Natural killer cell (primary cell): ENCODE results near the gene FZR1. TPM values are rescaled to one million over a fixed set of nuclear protein-coding genes. Genes with fewer than 3 reads are reported as not detected.

Experiments
- ATAC-seq, 3 donors: fragments of 150-1000 bp in 2 of 3; fragments of 200-7000 bp in 1 of 3; cut with Tn5 transposase; 1 replicate in 1 of 3; 2 replicates in 2 of 3; pipeline ENCODE4 v1.10.0; 2021; ENCODE audit warnings: mild to moderate bottlenecking in 2 of 3, moderate library complexity in 2 of 3
- DNase-seq, 2 donors: peaks; one replicate each; pipeline versions ENCODE4 v3.0.0 to v3.0.0-alpha.2; 2013 to 2021; ENCODE audit warnings: mixed read lengths in 1 of 2
- H3K27ac ChIP-seq: one replicate; pipeline ENCODE4 v1.5.1; 2013; ENCODE audit warnings: mild to moderate bottlenecking, low read length
- H3K27me3 ChIP-seq: one replicate; pipeline ENCODE4 v1.6.1; 2013; ENCODE audit warnings: low read length; ENCODE audit not compliant: control insufficient read depth, insufficient read depth
- H3K36me3 ChIP-seq: one replicate; pipeline ENCODE4 v1.6.1; 2013; ENCODE audit warnings: low read length; ENCODE audit not compliant: control insufficient read depth, insufficient read depth
- H3K4me1 ChIP-seq: one replicate; pipeline ENCODE4 v1.6.1; 2013; ENCODE audit warnings: low read length; ENCODE audit not compliant: control insufficient read depth, insufficient read depth
- H3K4me3 ChIP-seq: one replicate; pipeline ENCODE4 v1.5.1; 2013; ENCODE audit warnings: low read length
- H3K9me3 ChIP-seq: one replicate; pipeline ENCODE4 v1.6.1; 2013; ENCODE audit warnings: low read length; ENCODE audit not compliant: control insufficient read depth, insufficient read depth
- H3K27ac Mint-ChIP-seq, 2 donors: one replicate each; pipeline ENCODE4 v1.8.0; 2022; ENCODE audit warnings: mild to moderate bottlenecking in 2 of 2, mixed read lengths in 2 of 2, moderate library complexity in 1 of 2
- H3K27me3 Mint-ChIP-seq, 2 donors: one replicate each; pipeline ENCODE4 v1.8.0; 2022; ENCODE audit warnings: low read depth in 2 of 2, mixed read lengths in 2 of 2
- H3K36me3 Mint-ChIP-seq: one replicate; pipeline ENCODE4 v1.8.0; 2022; ENCODE audit warnings: mixed read lengths
- H3K4me1 Mint-ChIP-seq, 2 donors: one replicate each; pipeline ENCODE4 v1.8.0; 2022; ENCODE audit warnings: mixed read lengths in 2 of 2
- H3K4me3 Mint-ChIP-seq: one replicate; pipeline ENCODE4 v1.8.0; 2022; ENCODE audit warnings: mild to moderate bottlenecking, moderate library complexity, mixed read lengths
- H3K9me3 Mint-ChIP-seq, 2 donors: one replicate each; pipeline ENCODE4 v1.8.0; 2022; ENCODE audit warnings: mixed read lengths in 2 of 2
- CTCF ChIP-seq: fragments of 200-600 bp; IDR thresholded peaks from one replicate; pipeline ENCODE4 v1.8.0; 2022; ENCODE audit warnings: antibody characterized with exemption
- WGBS: methylation state at CpG from one replicate; pipeline ENCODE4 v1.1.7; 2013; ENCODE audit warnings: missing lambda C conversion rate; ENCODE audit not compliant: insufficient coverage; 5-methylcytosine and 5-hydroxymethylcytosine counted together
- intact Hi-C: fragments of 100-400 bp; cut with micrococcal nuclease; formaldehyde crosslinking; loops from one replicate; pipeline ENCODE4 v1.14.2; 2022
- total RNA-seq, 4 donors: library from RNA; stranded (reverse); fragments of 120-200 nt in 1 of 4; gene quantifications; one replicate each; pipeline versions ENCODE4 v1.2.3 to v1.2.4, GENCODE V29; 2013 to 2022

FZR1 gene
- total RNA-seq, 3 donors from 2014 or later (not counting 1 experiment from before 2014, with no cell fraction given), result 89.1 to 98.3 (median 91.4) TPM

DNA sequence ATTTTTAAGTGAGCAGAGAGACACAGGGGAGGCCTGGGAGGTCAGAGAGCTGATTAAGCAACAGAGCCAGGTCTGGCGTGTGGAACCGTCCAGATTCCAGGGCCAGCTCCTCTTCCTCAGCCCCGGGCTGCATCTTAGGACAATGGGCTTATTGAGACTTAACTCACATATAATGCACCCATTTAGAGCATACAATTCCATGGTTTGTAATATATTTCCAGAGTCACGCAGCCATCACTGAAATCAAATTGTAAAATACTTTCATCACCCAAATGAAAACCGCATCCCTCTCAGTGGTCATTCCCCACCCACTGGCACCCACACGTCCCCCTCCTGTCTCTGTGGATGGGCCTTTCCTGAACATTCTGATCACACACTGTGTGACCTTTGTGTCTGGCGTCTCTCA is 64.5 kb downstream of the FZR1 start:
- H3K9me3 ChIP-seq, result no peaks in the 10 kb centered on the region
- H3K27me3 ChIP-seq, result no peaks in the 10 kb centered on the region
- Mint-ChIP-seq H3K36me3 (no peaks in the 10 kb centered on the region), H3K4me3 (peak overlapping the region; percentile 2), H3K4me1 (peaks cover 7 to 25% of the 10 kb centered on the region in 2 donors), H3K27ac (no peak overlapping the region), H3K27me3 (no peaks in the 10 kb centered on the region), H3K9me3 (no peaks in the 10 kb centered on the region)
- H3K4me3 ChIP-seq, result no peak overlapping the region
- peaks cover 23% of the 10 kb centered on the region for H3K4me1 ChIP-seq
- DNase-seq (no peak), ATAC-seq (no peak)
- TF ChIP-seq CTCF, result no peak
- intact Hi-C loops, result no loop called here
- H3K36me3 ChIP-seq, result no peaks in the 10 kb centered on the region
- 91% methylated on average over 7 of the region's 7 CpGs for WGBS
- H3K27ac ChIP-seq, result no peak overlapping the region

GRCh38 chr19:3572132-3572854 is 66.2 kb downstream of the FZR1 start:
- peak; percentile 98 to 99 for DNase-seq
- Mint-ChIP-seq H3K36me3 (no peaks in the 10 kb centered on the region), H3K4me3 (peak overlapping the region; percentile 88), H3K4me1 (peaks cover 7 to 25% of the 10 kb centered on the region in 2 donors), H3K27me3 (no peaks in the 10 kb centered on the region), H3K27ac (peak overlapping the region; percentile 61 to 85), H3K9me3 (no peaks in the 10 kb centered on the region)
- Histone ChIP-seq H3K4me1 (peaks cover 26% of the 10 kb centered on the region), H3K27me3 (no peaks in the 10 kb centered on the region), H3K27ac (peak overlapping the region; percentile 67), H3K4me3 (peak overlapping the region; percentile 49), H3K9me3 (no peaks in the 10 kb centered on the region), H3K36me3 (no peaks in the 10 kb centered on the region)
- 3% methylated on average over 48 of the region's 48 CpGs for WGBS
- peak; percentile 93 to 99 (median 94) for ATAC-seq
- intact Hi-C loops, result loop anchor here (1.0 to 2.0 kb wide), 3 partner anchors 14 to 65 kb away; partner anchors contain the start of genes CACTIN and FZR1
- no peak for TF ChIP-seq CTCF

DNA sequence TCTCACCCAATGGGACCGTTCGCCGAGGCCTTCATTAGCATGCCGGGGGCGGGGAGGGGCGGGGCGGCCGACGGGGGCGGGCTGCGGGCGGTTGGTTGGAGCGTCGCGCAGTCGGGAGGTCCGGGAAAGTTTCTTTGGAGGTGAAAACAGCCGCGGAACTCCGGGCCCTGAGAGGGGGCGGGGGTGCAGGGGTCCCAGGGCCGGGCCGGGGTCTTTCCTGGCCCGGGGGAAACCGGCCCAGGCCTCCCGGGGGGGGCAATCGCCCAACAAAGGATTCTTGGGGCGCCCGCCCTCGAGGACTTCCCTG is 66.7 kb downstream of the FZR1 start, which contains the start of gene HMG20B:
Gene HMG20B, plus strand, starts transcription at position 90 of the 307 bp plus-strand sequence. CDS start 366 bp downstream, outside the sequence.
- no peaks in the 10 kb centered on the region for H3K9me3 Mint-ChIP-seq
- Histone ChIP-seq H3K9me3 (no peaks in the 10 kb centered on the region), H3K27me3 (no peaks in the 10 kb centered on the region), H3K27ac (peak within 1 kb of the TSS; percentile 67), H3K36me3 (no peaks in the 10 kb centered on the region), H3K4me3 (peak within 1 kb of the TSS; percentile 84), H3K4me1 (peaks cover 26% of the 10 kb centered on the region)
- peak within 1 kb of the TSS; percentile 61 to 85 for H3K27ac Mint-ChIP-seq
- ATAC-seq (peak in 2 of 3 donors; percentile 3 to 5), DNase-seq (no peak)
- intact Hi-C loops, result loop anchor here (1.0 to 2.0 kb wide), 3 partner anchors 15 to 66 kb away; partner anchors contain the start of genes CACTIN and FZR1
- no peak for TF ChIP-seq CTCF
- H3K4me3 Mint-ChIP-seq, result peak within 1 kb of the TSS; percentile 88
- no peaks in the 10 kb centered on the region for H3K27me3 Mint-ChIP-seq
- WGBS, result under 1% methylated on average over 30 of the region's 30 CpGs
- H3K36me3 Mint-ChIP-seq, result no peaks in the 10 kb centered on the region
- H3K4me1 Mint-ChIP-seq, result peaks cover 7 to 25% of the 10 kb centered on the region in 2 donors
